Measurements from ENCODE around the gene SYNGR2.

Gene SYNGR2

DNA sequence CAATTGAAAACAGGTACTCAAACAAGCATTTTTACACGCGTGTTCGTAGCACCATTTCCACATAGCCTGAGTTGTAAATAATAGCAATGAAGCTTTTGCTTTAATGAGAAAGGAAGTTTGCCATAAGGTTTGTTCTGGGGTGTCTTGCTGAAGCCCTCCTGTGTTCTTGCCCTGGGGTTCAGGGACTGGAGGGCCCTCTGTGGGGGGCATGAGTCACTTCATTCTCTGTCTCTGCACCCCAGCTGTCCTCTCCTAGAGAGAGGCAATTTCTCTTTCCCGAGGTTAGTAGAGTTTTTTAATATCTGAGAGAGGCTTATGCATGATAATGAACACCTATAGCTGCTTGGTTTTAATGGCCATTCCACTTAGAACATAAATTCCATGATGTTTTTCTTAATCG lies 28.3 kb downstream of the SYNGR2 start:
- no peak overlapping the region for H3K4me3 ChIP-seq (replicated peaks; ENCODE audit: low read depth, low read length)
- DNase-seq (ENCODE audit: extremely low read depth, low read depth): no peak
- TF ChIP-seq, protein P1, sequence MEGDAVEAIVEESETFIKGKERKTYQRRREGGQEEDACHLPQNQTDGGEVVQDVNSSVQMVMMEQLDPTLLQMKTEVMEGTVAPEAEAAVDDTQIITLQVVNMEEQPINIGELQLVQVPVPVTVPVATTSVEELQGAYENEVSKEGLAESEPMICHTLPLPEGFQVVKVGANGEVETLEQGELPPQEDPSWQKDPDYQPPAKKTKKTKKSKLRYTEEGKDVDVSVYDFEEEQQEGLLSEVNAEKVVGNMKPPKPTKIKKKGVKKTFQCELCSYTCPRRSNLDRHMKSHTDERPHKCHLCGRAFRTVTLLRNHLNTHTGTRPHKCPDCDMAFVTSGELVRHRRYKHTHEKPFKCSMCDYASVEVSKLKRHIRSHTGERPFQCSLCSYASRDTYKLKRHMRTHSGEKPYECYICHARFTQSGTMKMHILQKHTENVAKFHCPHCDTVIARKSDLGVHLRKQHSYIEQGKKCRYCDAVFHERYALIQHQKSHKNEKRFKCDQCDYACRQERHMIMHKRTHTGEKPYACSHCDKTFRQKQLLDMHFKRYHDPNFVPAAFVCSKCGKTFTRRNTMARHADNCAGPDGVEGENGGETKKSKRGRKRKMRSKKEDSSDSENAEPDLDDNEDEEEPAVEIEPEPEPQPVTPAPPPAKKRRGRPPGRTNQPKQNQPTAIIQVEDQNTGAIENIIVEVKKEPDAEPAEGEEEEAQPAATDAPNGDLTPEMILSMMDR (IDR thresholded peaks at IDR 0.05; ENCODE audit: low read depth, low read length, missing control alignments): no peak

DNA sequence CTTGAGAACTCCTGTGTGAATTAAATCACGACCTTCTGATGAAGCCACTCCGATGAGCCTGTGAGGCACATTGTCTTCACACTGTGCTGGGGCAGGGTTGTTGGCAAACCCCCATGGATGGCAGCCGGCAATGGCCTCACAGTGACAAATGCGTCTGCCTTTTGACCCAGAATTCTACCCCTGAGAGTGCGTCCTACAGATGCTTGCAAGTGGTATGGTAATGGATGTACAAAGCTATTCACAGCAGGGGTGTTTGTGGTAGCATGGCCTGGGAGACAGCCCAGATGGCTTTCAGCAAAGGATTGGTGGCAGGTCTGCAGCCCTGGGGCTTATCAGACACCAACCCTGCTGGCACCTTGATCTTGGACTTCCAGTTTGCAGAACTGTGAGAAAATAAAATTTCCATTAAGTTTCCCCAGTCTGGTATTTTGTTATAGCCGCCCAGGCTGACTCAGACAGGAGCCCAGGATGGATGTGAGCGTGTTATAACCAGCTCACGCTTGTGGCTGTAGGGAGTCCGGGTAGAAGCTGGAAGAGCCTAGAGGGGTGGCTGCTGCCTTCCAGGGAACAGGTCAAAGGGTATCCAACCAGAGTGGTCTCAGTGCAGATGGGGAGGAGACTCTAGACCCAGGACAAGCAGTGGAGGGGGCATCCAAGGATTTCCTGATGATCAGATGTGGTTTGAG lies 28.9 kb downstream of the SYNGR2 start:
- no peak overlapping the region for H3K4me3 ChIP-seq (replicated peaks; ENCODE audit: low read depth, low read length)
- no peak for DNase-seq (ENCODE audit: extremely low read depth, low read depth)
- TF ChIP-seq, protein P1 (IDR thresholded peaks at IDR 0.05; ENCODE audit: low read depth, low read length, missing control alignments): no peak

DNA sequence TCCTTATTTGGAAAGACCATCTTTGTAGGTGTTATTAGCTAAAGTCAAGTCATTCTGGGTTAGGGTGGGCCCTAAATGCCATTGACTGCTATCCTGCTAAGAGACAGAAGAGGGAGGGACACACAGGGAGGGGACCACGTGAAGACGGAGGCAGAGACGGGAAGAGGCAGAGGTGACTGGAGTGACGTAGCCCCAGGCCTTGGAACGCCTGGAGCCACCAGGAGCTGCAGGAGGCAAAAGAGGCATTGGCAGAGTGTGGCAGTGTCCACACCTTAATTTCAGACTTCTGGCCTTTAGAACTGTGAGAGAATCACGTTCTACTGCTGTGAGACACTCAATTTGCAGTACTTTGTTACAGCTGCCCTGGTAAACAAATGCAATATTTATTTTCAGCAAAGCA lies 32.1 kb downstream of the SYNGR2 start:
- TF ChIP-seq, protein P1 (IDR thresholded peaks at IDR 0.05; ENCODE audit: low read depth, low read length, missing control alignments): no peak
- no peak overlapping the region for H3K4me3 ChIP-seq (replicated peaks; ENCODE audit: low read depth, low read length)
- no peak for DNase-seq (ENCODE audit: extremely low read depth, low read depth)

DNA sequence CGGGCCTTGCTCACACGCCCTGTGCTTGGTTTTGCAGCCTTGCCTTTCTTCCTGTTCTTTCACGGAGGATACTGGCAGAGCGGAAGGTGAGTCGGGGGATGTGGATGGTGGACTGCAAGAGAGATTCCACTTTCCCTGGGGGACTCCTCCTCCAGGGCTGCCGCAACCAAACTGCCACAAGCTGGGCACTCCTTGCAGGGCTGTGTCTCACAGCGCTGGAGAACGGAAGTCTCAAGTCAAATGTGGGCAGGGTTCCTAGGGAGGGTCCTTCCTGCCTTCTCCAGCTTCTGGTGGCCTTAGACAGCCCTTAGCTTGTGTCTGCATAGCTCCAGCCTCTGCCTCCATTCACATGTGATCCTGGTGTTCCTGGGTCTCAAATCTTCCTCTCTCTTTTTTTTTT lies 34.3 kb downstream of the SYNGR2 start:
- TF ChIP-seq, protein P1 (IDR thresholded peaks at IDR 0.05; ENCODE audit: low read depth, low read length, missing control alignments): no peak
- no peak for DNase-seq (ENCODE audit: extremely low read depth, low read depth)
- no peak overlapping the region for H3K4me3 ChIP-seq (replicated peaks; ENCODE audit: low read depth, low read length)

DNA sequence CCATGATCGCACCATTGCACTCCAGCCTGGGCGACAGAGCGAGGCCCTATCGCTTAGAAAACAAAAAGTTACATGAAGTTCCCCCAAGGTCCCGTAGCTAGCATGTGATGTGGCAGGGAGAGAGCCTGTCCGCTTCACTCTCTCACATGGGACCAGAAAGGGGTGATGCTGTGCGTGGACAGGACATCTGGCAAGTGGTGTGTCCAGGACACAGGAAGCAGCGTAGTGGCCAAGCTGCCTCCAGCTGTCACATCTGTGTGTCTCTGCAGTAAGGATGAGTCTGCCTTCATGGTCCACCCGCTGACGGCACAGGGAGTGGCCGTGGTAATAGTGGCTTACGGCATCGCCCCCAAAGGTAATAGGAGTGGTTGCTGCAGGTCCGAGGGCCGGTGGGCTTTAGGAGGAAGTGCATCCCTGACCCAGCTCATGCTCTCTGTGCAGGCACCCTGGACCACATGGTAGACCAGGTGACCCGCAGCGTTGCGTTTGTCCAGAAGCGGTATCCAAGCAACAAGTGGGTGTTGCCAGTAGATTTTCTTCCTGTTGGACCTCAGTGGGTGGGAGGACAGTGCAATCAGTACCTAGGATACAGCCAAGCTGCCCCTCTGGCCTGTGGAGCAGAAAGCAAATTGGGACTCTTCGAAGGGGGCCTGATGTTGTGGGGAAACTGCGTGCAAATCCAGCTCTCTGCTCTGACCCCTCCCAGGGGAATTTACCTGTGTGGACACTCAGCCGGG lies 36.2 kb downstream of the SYNGR2 start:
- TF ChIP-seq, protein P1 (IDR thresholded peaks at IDR 0.05; ENCODE audit: low read depth, low read length, missing control alignments): no peak
- no peak for DNase-seq (ENCODE audit: extremely low read depth, low read depth)

DNA sequence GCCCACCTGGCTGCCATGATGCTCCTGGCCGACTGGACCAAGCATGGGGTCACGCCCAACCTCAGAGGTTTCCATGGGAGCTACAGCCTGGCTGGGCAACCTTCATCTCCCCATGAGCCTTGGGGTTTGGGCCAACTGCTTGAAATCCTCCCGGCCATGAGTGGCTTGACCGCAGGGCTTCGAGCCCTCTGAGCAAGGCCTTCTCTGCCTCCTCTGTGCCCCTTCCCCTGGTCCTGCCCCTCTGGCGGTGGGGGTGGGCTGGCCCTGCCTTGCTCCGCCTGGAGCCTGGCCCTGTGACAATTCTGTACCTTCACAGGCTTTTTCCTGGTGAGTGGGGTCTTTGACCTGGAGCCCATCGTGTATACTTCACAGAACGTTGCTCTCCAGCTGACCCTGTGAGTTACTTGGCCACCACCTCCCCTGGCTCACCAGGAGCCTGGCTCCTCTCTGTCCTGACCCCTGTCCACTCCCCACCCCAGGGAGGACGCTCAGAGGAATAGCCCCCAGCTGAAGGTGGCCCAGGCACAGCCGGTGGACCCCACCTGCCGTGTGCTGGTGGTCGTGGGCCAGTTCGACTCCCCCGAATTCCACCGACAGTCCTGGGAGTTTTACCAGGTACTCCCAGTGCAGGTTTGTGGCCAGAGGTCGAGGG lies 36.9 kb downstream of the SYNGR2 start:
- no peak overlapping the region for H3K4me3 ChIP-seq (replicated peaks; ENCODE audit: low read depth, low read length)
- TF ChIP-seq, protein P1 (IDR thresholded peaks at IDR 0.05; ENCODE audit: low read depth, low read length, missing control alignments): no peak
- DNase-seq (ENCODE audit: extremely low read depth, low read depth): no peak

More for the DNA sequence above, 36.2 kb downstream of the SYNGR2 start:
- no peak overlapping the region for H3K4me3 ChIP-seq (replicated peaks; ENCODE audit: low read depth, low read length)
